ENCODE data around the gene FOLR3.

GRCh38 chr11:72127923-72128322 lies 7.6 kb upstream of the FOLR3 start:
- TF ChIP-seq CTCF (IDR thresholded peaks at IDR 0.05) (no peak), POLR2A (IDR thresholded peaks at IDR 0.05) (no peak)
